Thoracic aorta (tissue), 2 donors: Measurements from ENCODE around the gene CTSE. TPM values are rescaled to one million over a fixed set of nuclear protein-coding genes. Genes with fewer than 3 reads are reported as not detected.

Source experiments
- ATAC-seq: fragments of 150-250 bp; one replicate; pipeline ENCODE4 v1.8.0; 2017; ENCODE audit warnings: low read depth; ENCODE audit not compliant: insufficient number of reproducible peaks, low FRiP score
- DNase-seq: peaks from one replicate; pipeline ENCODE4 v3.0.0-alpha.2; 2020; ENCODE audit warnings: low spot score
- H3K27ac ChIP-seq, 2 donors: fragments of 200-600 bp; sonication (generic); 1 replicate in 1 of 2; 2 replicates in 1 of 2; pipeline ENCODE4 v1.5.1; 2016; ENCODE audit warnings: mild to moderate bottlenecking in 2 of 2, moderate library complexity in 2 of 2
- H3K27me3 ChIP-seq: fragments of 200-600 bp; sonication (generic); replicated peaks from 2 replicates; pipeline ENCODE4 v1.6.0; 2016; ENCODE audit warnings: mild to moderate bottlenecking; ENCODE audit not compliant: insufficient read depth
- H3K36me3 ChIP-seq: fragments of 200-600 bp; sonication (generic); one replicate; pipeline ENCODE4 v1.5.1; 2016
- H3K4me1 ChIP-seq, 2 donors: fragments of 200-600 bp; sonication (generic); 1 replicate in 1 of 2; 2 replicates in 1 of 2; pipeline versions ENCODE4 v1.5.1 to v1.6.0; 2016; ENCODE audit warnings: low read depth in 2 of 2, mild to moderate bottlenecking in 1 of 2; ENCODE audit not compliant: control insufficient read depth in 1 of 2
- H3K4me3 ChIP-seq: fragments of 200-600 bp; sonication (generic); 2 replicates; pipeline ENCODE4 v1.5.1; 2016; ENCODE audit warnings: mild to moderate bottlenecking
- H3K9me3 ChIP-seq: fragments of 200-600 bp; sonication (generic); 2 replicates; pipeline ENCODE4 v1.5.1; 2016
- CTCF ChIP-seq: fragments of 200-600 bp; sonication (generic); IDR thresholded peaks from one replicate; pipeline ENCODE4 v1.5.1; 2019; ENCODE audit warnings: antibody characterized with exemption
- total RNA-seq, 2 donors: library from RNA; depleted of rRNA; stranded (reverse); fragments of >200 nt; gene quantifications; one replicate each; pipeline versions ENCODE4 v1.1.0 to v1.2.3, GENCODE V29; 2016

Gene CTSE
- total RNA-seq, 2 donors from 2014 or later = 22.2 TPM; not detected in 1

GRCh38 chr1:205992218-205992882, 31.3 kb downstream of the CTSE start:
- no peak for TF ChIP-seq CTCF
- ATAC-seq (no peak), DNase-seq (no peak)
- H3K4me3 ChIP-seq = no peak overlapping the region
- H3K27me3 ChIP-seq = no peaks in the 10 kb centered on the region
- H3K27ac ChIP-seq = no peak overlapping the region
- H3K36me3 ChIP-seq = no peaks in the 10 kb centered on the region
- no peaks in the 10 kb centered on the region for H3K9me3 ChIP-seq
- H3K4me1 ChIP-seq = peaks cover 0 to 2% of the 10 kb centered on the region in 2 donors

- ATAC-seq = no peak
- Histone ChIP-seq H3K27ac (no peak overlapping the region), H3K4me3 (no peak overlapping the region), H3K9me3 (no peaks in the 10 kb centered on the region), H3K36me3 (no peaks in the 10 kb centered on the region), H3K27me3 (no peaks in the 10 kb centered on the region), H3K4me1 (peaks cover 6 to 14% of the 10 kb centered on the region in 2 donors)
- TF ChIP-seq CTCF = no peak
- DNase-seq = no peak
Observed at GRCh38 chr1:205991237-205991636, 32.5 kb downstream of the CTSE start.

GRCh38 chr1:205990226-205990625, 33.5 kb downstream of the CTSE start:
- Histone ChIP-seq H3K4me3 (no peak overlapping the region), H3K27me3 (no peaks in the 10 kb centered on the region), H3K9me3 (no peaks in the 10 kb centered on the region), H3K4me1 (peaks cover 6 to 16% of the 10 kb centered on the region in 2 donors), H3K27ac (no peak overlapping the region), H3K36me3 (no peaks in the 10 kb centered on the region)
- no peak for ATAC-seq
- TF ChIP-seq CTCF = no peak
- DNase-seq = no peak

GRCh38 chr1:205989786-205990185, 33.9 kb downstream of the CTSE start:
- Histone ChIP-seq H3K4me1 (peaks cover 6 to 16% of the 10 kb centered on the region in 2 donors), H3K27me3 (no peaks in the 10 kb centered on the region), H3K4me3 (no peak overlapping the region), H3K27ac (no peak overlapping the region), H3K36me3 (no peaks in the 10 kb centered on the region), H3K9me3 (no peaks in the 10 kb centered on the region)
- no peak for TF ChIP-seq CTCF
- DNase-seq = no peak
- ATAC-seq = no peak

- DNase-seq (no peak), ATAC-seq (no peak)
- H3K4me1 ChIP-seq = peaks cover 6 to 16% of the 10 kb centered on the region in 2 donors
- H3K4me3 ChIP-seq = no peak overlapping the region
- no peak for TF ChIP-seq CTCF
- no peaks in the 10 kb centered on the region for H3K9me3 ChIP-seq
- no peak overlapping the region for H3K27ac ChIP-seq
- no peaks in the 10 kb centered on the region for H3K27me3 ChIP-seq
- H3K36me3 ChIP-seq = no peaks in the 10 kb centered on the region
Observed at GRCh38 chr1:205988585-205988995, 35.1 kb downstream of the CTSE start.
